Measurements from ENCODE around the gene DEPDC1. TPM values are rescaled to one million over a fixed set of nuclear protein-coding genes. Genes with fewer than 3 reads are reported as not detected.
A peak's percentile ranks its signal among the peaks of the same experiment; 100 is the strongest.

DEPDC1 gene
- total RNA-seq, 2 experiments from 2014 or later = not detected

GRCh38 chr1:68442822-68443556 lies 53.9 kb downstream of the DEPDC1 start:
- no peak overlapping the region for H3K4me3 ChIP-seq (ENCODE audit: low read length)
- ChIA-PET POLR2A (no interaction called here), CTCF (no interaction called here)
- no peak overlapping the region for H3K27ac Mint-ChIP-seq
- H3K4me1 ChIP-seq (ENCODE audit: insufficient read depth, low read length) = no peaks in the 10 kb centered on the region
- H3K4me3 Mint-ChIP-seq = no peak overlapping the region
- no peaks in the 10 kb centered on the region for H3K27me3 ChIP-seq (ENCODE audit: control insufficient read depth in 1 of 2, insufficient read depth in 2 of 2, low read length in 2 of 2)
- H3K36me3 ChIP-seq (ENCODE audit: insufficient read depth, low read length) = no peaks in the 10 kb centered on the region
- H3K27me3 Mint-ChIP-seq = no peaks in the 10 kb centered on the region
- no peak for TF ChIP-seq CTCF (IDR thresholded peaks at IDR 0.05)
- H3K27ac ChIP-seq (ENCODE audit: low read depth in 1 of 2, low read length in 2 of 2) = no peak overlapping the region
- ATAC-seq (ENCODE audit: poor library complexity) (no peak), DNase-seq (peak in 3 of 14 experiments; percentile 1 to 23 (median 21))
- H3K9me3 Mint-ChIP-seq = no peaks in the 10 kb centered on the region
- intact Hi-C loops (cut with DNase I, micrococcal nuclease) = no loop called here
- H3K4me1 Mint-ChIP-seq (ENCODE audit: low read depth) = no peaks in the 10 kb centered on the region
- H3K36me3 Mint-ChIP-seq (ENCODE audit: low read depth) = no peaks in the 10 kb centered on the region
- no peaks in the 10 kb centered on the region for H3K9me3 ChIP-seq (ENCODE audit: control insufficient read depth in 1 of 2, insufficient read depth in 1 of 2, low read length in 2 of 2)

DNA sequence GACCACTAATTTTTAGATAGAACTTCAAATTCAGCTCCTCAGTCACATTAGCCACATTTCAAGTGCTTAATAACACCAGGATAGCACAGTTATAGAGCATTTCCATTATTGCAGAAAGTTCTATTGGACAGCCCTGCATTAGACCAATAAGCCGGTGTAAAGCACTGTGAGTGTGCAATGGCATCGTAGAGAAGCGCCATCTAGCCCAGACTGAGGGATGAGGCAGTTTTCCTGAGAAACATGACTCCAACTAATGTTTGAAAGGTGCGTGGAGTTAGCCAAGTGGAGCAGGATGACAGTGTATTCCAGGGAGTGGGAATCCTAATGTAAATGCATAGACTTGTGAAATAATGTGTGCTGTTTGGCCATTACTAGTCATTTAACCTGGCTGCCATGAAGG lies 54.9 kb downstream of the DEPDC1 start:
- CTCF ChIA-PET = no interaction called here
- H3K27me3 ChIP-seq (ENCODE audit: control insufficient read depth in 1 of 2, insufficient read depth in 2 of 2, low read length in 2 of 2) = no peaks in the 10 kb centered on the region

GRCh38 chr1:68438310-68438709 lies 58.6 kb downstream of the DEPDC1 start:
- POLR2A ChIA-PET = no interaction called here
- H3K36me3 Mint-ChIP-seq (ENCODE audit: low read depth) = no peaks in the 10 kb centered on the region
- intact Hi-C loops (cut with DNase I, micrococcal nuclease) = no loop called here
- Histone ChIP-seq H3K9me3 (ENCODE audit: control insufficient read depth in 1 of 2, insufficient read depth in 1 of 2, low read length in 2 of 2) (peaks cover 0 to 5% of the 10 kb centered on the region in 2 experiments), H3K27me3 (ENCODE audit: control insufficient read depth in 1 of 2, insufficient read depth in 2 of 2, low read length in 2 of 2) (no peaks in the 10 kb centered on the region), H3K4me3 (ENCODE audit: low read length) (no peak overlapping the region), H3K27ac (ENCODE audit: low read depth in 1 of 2, low read length in 2 of 2) (no peak overlapping the region), H3K36me3 (ENCODE audit: insufficient read depth, low read length) (no peaks in the 10 kb centered on the region), H3K4me1 (ENCODE audit: insufficient read depth, low read length) (no peaks in the 10 kb centered on the region)
- H3K27ac Mint-ChIP-seq = no peak overlapping the region
- no peaks in the 10 kb centered on the region for H3K4me1 Mint-ChIP-seq (ENCODE audit: low read depth)
- H3K27me3 Mint-ChIP-seq = peaks cover 7% of the 10 kb centered on the region
- DNase-seq (no peak), ATAC-seq (ENCODE audit: poor library complexity) (no peak)
- CTCF ChIA-PET = no interaction called here
- no peaks in the 10 kb centered on the region for H3K9me3 Mint-ChIP-seq
- H3K4me3 Mint-ChIP-seq = no peak overlapping the region
- no peak for TF ChIP-seq CTCF (IDR thresholded peaks at IDR 0.05)

More for the DNA sequence above, 54.9 kb downstream of the DEPDC1 start:
- no peak overlapping the region for H3K4me3 Mint-ChIP-seq
- POLR2A ChIA-PET = no interaction called here
- DNase-seq (no peak), ATAC-seq (ENCODE audit: poor library complexity) (no peak)
- no peaks in the 10 kb centered on the region for H3K4me1 Mint-ChIP-seq (ENCODE audit: low read depth)
- Histone ChIP-seq H3K4me1 (ENCODE audit: insufficient read depth, low read length) (no peaks in the 10 kb centered on the region), H3K9me3 (ENCODE audit: control insufficient read depth in 1 of 2, insufficient read depth in 1 of 2, low read length in 2 of 2) (no peaks in the 10 kb centered on the region), H3K27ac (ENCODE audit: low read depth in 1 of 2, low read length in 2 of 2) (no peak overlapping the region), H3K36me3 (ENCODE audit: insufficient read depth, low read length) (no peaks in the 10 kb centered on the region), H3K4me3 (ENCODE audit: low read length) (no peak overlapping the region)
- H3K9me3 Mint-ChIP-seq = no peaks in the 10 kb centered on the region
- H3K27me3 Mint-ChIP-seq = peaks cover 2% of the 10 kb centered on the region
- TF ChIP-seq CTCF (IDR thresholded peaks at IDR 0.05) = no peak
- H3K27ac Mint-ChIP-seq = no peak overlapping the region
- intact Hi-C loops (cut with DNase I, micrococcal nuclease) = no loop called here
- no peaks in the 10 kb centered on the region for H3K36me3 Mint-ChIP-seq (ENCODE audit: low read depth)

Measured in CD4-positive, alpha-beta T cell (primary cell).